ENCODE measurements around the gene SLIT3.
A peak's percentile ranks its signal among the peaks of the same experiment; 100 is the strongest.

Gene SLIT3

GRCh38 chr5:168658394-168658793 is 642.5 kb downstream of the SLIT3 start:
- TF ChIP-seq FOXP2 (optimal IDR thresholded peaks at IDR 0.05; ENCODE audit: control extremely low read depth, extremely low read length, insufficient read depth): no peak
- no peak for TF ChIP-seq EZH2 (IDR thresholded peaks at IDR 0.05)
- TF ChIP-seq POLR2AphosphoS5 (IDR thresholded peaks at IDR 0.05; ENCODE audit: borderline replicate concordance, low read depth, low read length): no peak
- no peak overlapping the region for H3K4me3 ChIP-seq
- H3K9ac ChIP-seq (ENCODE audit: insufficient read length): no peak overlapping the region
- no peak for DNase-seq (ENCODE audit: low read depth, low spot score)
- no peaks in the 10 kb centered on the region for H3K36me3 ChIP-seq (ENCODE audit: insufficient read depth, low read length)
- H3K27ac ChIP-seq: no peak overlapping the region
- no peaks in the 10 kb centered on the region for H3K9me3 ChIP-seq (ENCODE audit: low read depth, low read length)

- Histone ChIP-seq H3K36me3 (ENCODE audit: insufficient read depth, low read length) (no peaks in the 10 kb centered on the region), H3K27ac (no peak overlapping the region), H3K4me3 (no peak overlapping the region), H3K9me3 (ENCODE audit: low read depth, low read length) (no peaks in the 10 kb centered on the region), H3K9ac (ENCODE audit: insufficient read length) (no peak overlapping the region)
- no peak for DNase-seq (ENCODE audit: low read depth, low spot score)
- TF ChIP-seq FOXP2 (optimal IDR thresholded peaks at IDR 0.05; ENCODE audit: control extremely low read depth, extremely low read length, insufficient read depth): no peak
- no peak for TF ChIP-seq POLR2AphosphoS5 (IDR thresholded peaks at IDR 0.05; ENCODE audit: borderline replicate concordance, low read depth, low read length)
- TF ChIP-seq EZH2 (IDR thresholded peaks at IDR 0.05): no peak
These were observed 644.3 kb downstream of the SLIT3 start for GRCh38 chr5:168656633-168657032.

- Histone ChIP-seq H3K9me3 (ENCODE audit: low read depth, low read length) (no peaks in the 10 kb centered on the region), H3K36me3 (ENCODE audit: insufficient read depth, low read length) (no peaks in the 10 kb centered on the region), H3K27ac (no peak overlapping the region), H3K4me3 (no peak overlapping the region), H3K9ac (ENCODE audit: insufficient read length) (no peak overlapping the region)
- DNase-seq (ENCODE audit: low read depth, low spot score): no peak
- TF ChIP-seq FOXP2 (optimal IDR thresholded peaks at IDR 0.05; ENCODE audit: control extremely low read depth, extremely low read length, insufficient read depth) (no peak), EZH2 (IDR thresholded peaks at IDR 0.05) (no peak), POLR2AphosphoS5 (IDR thresholded peaks at IDR 0.05; ENCODE audit: borderline replicate concordance, low read depth, low read length) (no peak)
These were observed 645.6 kb downstream of the SLIT3 start for GRCh38 chr5:168655316-168655715.

- Histone ChIP-seq H3K27ac (0 out of 2 replicates have a peak overlapping the region, but pooled peaks have one; percentile 19), H3K36me3 (ENCODE audit: insufficient read depth, low read length) (no peaks in the 10 kb centered on the region), H3K9ac (ENCODE audit: insufficient read length) (no peak overlapping the region), H3K4me3 (no peak overlapping the region), H3K9me3 (ENCODE audit: low read depth, low read length) (no peaks in the 10 kb centered on the region)
- no peak for DNase-seq (ENCODE audit: low read depth, low spot score)
- no peak for TF ChIP-seq POLR2AphosphoS5 (IDR thresholded peaks at IDR 0.05; ENCODE audit: borderline replicate concordance, low read depth, low read length)
- TF ChIP-seq EZH2 (IDR thresholded peaks at IDR 0.05): no peak
- no peak for TF ChIP-seq FOXP2 (optimal IDR thresholded peaks at IDR 0.05; ENCODE audit: control extremely low read depth, extremely low read length, insufficient read depth)
These were observed 646.7 kb downstream of the SLIT3 start for GRCh38 chr5:168654211-168654721.

GRCh38 chr5:168653626-168654025 is 647.3 kb downstream of the SLIT3 start:
- no peak for DNase-seq (ENCODE audit: low read depth, low spot score)

GRCh38 chr5:168651648-168652047 is 649.3 kb downstream of the SLIT3 start:
- no peaks in the 10 kb centered on the region for H3K36me3 ChIP-seq (ENCODE audit: insufficient read depth, low read length)
- H3K9me3 ChIP-seq (ENCODE audit: low read depth, low read length): no peaks in the 10 kb centered on the region
- no peak overlapping the region for H3K9ac ChIP-seq (ENCODE audit: insufficient read length)
- TF ChIP-seq EZH2 (IDR thresholded peaks at IDR 0.05): no peak
- TF ChIP-seq FOXP2 (optimal IDR thresholded peaks at IDR 0.05; ENCODE audit: control extremely low read depth, extremely low read length, insufficient read depth): no peak
- TF ChIP-seq POLR2AphosphoS5 (IDR thresholded peaks at IDR 0.05; ENCODE audit: borderline replicate concordance, low read depth, low read length): no peak
- no peak for DNase-seq (ENCODE audit: low read depth, low spot score)
- no peak overlapping the region for H3K4me3 ChIP-seq
- H3K27ac ChIP-seq: no peak overlapping the region

More at GRCh38 chr5:168653626-168654025, 647.3 kb downstream of the SLIT3 start:
- TF ChIP-seq FOXP2 (optimal IDR thresholded peaks at IDR 0.05; ENCODE audit: control extremely low read depth, extremely low read length, insufficient read depth): no peak
- TF ChIP-seq EZH2 (IDR thresholded peaks at IDR 0.05): no peak
- TF ChIP-seq POLR2AphosphoS5 (IDR thresholded peaks at IDR 0.05; ENCODE audit: borderline replicate concordance, low read depth, low read length): no peak
- no peak overlapping the region for H3K4me3 ChIP-seq
- no peak overlapping the region for H3K9ac ChIP-seq (ENCODE audit: insufficient read length)
- no peaks in the 10 kb centered on the region for H3K36me3 ChIP-seq (ENCODE audit: insufficient read depth, low read length)
- H3K9me3 ChIP-seq (ENCODE audit: low read depth, low read length): no peaks in the 10 kb centered on the region
- no peak overlapping the region for H3K27ac ChIP-seq

- Histone ChIP-seq H3K9ac (ENCODE audit: insufficient read length) (no peak overlapping the region), H3K9me3 (ENCODE audit: low read depth, low read length) (no peaks in the 10 kb centered on the region), H3K36me3 (ENCODE audit: insufficient read depth, low read length) (no peaks in the 10 kb centered on the region), H3K27ac (no peak overlapping the region), H3K4me3 (no peak overlapping the region)
- TF ChIP-seq EZH2 (IDR thresholded peaks at IDR 0.05) (no peak), FOXP2 (optimal IDR thresholded peaks at IDR 0.05; ENCODE audit: control extremely low read depth, extremely low read length, insufficient read depth) (no peak), POLR2AphosphoS5 (IDR thresholded peaks at IDR 0.05; ENCODE audit: borderline replicate concordance, low read depth, low read length) (no peak)
- no peak for DNase-seq (ENCODE audit: low read depth, low spot score)
These were observed 651.6 kb downstream of the SLIT3 start for GRCh38 chr5:168649306-168649705.

- no peak for TF ChIP-seq POLR2AphosphoS5 (IDR thresholded peaks at IDR 0.05; ENCODE audit: borderline replicate concordance, low read depth, low read length)
- TF ChIP-seq EZH2 (IDR thresholded peaks at IDR 0.05): no peak
- TF ChIP-seq FOXP2 (optimal IDR thresholded peaks at IDR 0.05; ENCODE audit: control extremely low read depth, extremely low read length, insufficient read depth): no peak
- DNase-seq (ENCODE audit: low read depth, low spot score): no peak
- H3K9me3 ChIP-seq (ENCODE audit: low read depth, low read length): no peaks in the 10 kb centered on the region
- no peak overlapping the region for H3K4me3 ChIP-seq
- H3K27ac ChIP-seq: no peak overlapping the region
- no peak overlapping the region for H3K9ac ChIP-seq (ENCODE audit: insufficient read length)
- no peaks in the 10 kb centered on the region for H3K36me3 ChIP-seq (ENCODE audit: insufficient read depth, low read length)
These were observed 652.4 kb downstream of the SLIT3 start for GRCh38 chr5:168648576-168648975.

GRCh38 chr5:168648016-168648415 is 652.9 kb downstream of the SLIT3 start:
- Histone ChIP-seq H3K9me3 (ENCODE audit: low read depth, low read length) (no peaks in the 10 kb centered on the region), H3K4me3 (no peak overlapping the region), H3K27ac (no peak overlapping the region), H3K9ac (ENCODE audit: insufficient read length) (no peak overlapping the region), H3K36me3 (ENCODE audit: insufficient read depth, low read length) (no peaks in the 10 kb centered on the region)
- TF ChIP-seq FOXP2 (optimal IDR thresholded peaks at IDR 0.05; ENCODE audit: control extremely low read depth, extremely low read length, insufficient read depth) (no peak), POLR2AphosphoS5 (IDR thresholded peaks at IDR 0.05; ENCODE audit: borderline replicate concordance, low read depth, low read length) (no peak), EZH2 (IDR thresholded peaks at IDR 0.05) (no peak)
- DNase-seq (ENCODE audit: low read depth, low spot score): no peak

Data from SK-N-MC (cell line).